GM12878 (cell line): Measurements from ENCODE around the gene UNC13B. TPM values are rescaled to one million over a fixed set of nuclear protein-coding genes. Genes with fewer than 3 reads are reported as not detected.

Experiments
- ATAC-seq: fragments of 200-7000 bp; cut with Tn5 transposase; 3 replicates; pipeline ENCODE4 v1.9.1; 2020; ENCODE audit warnings: mild to moderate bottlenecking, moderate library complexity
- BruUV-seq: library from RNA; stranded (reverse); fragments of 400-500 nt; replicated peaks from 2 replicates; lab custom pipeline; 2021; lab: Mats Ljungman, UMichigan
- CTCF ChIA-PET: fragments of 300-600 bp; sonication (Branson Sonifier 250); formaldehyde crosslinking; extraction: SDS; loops from one replicate; lab custom pipeline; 2021; ENCODE audit warnings: inconsistent platforms; lab: Yijun Ruan, JAX
- POLR2A ChIA-PET: fragments of 350-600 bp; formaldehyde crosslinking; extraction: SDS; loops from one replicate; lab custom pipeline; 2021; ENCODE audit warnings: inconsistent platforms; lab: Charles Lee
- RAD21 ChIA-PET: fragments of 300-600 bp; sonication (Branson Sonifier 250); formaldehyde crosslinking; loops from one replicate; lab custom pipeline; 2023; ENCODE audit warnings: antibody characterized with exemption; ENCODE audit not compliant: unreplicated experiment; lab: Charles Lee
- SMC1A ChIA-PET: fragments of 300-600 bp; sonication (Branson Sonifier 250); formaldehyde crosslinking; loops from one replicate; lab custom pipeline; 2023; ENCODE audit not compliant: unreplicated experiment, uncharacterized antibody; lab: Charles Lee
- DNase-seq: peaks from one replicate; pipeline ENCODE4 v3.0.0-alpha.2; 2011; ENCODE audit warnings: low read depth, low spot score
- FAIRE-seq: peaks from 3 replicates; lab custom pipeline; 2011; peaks lifted over from hg19 to GRCh38; lab: Jason Lieb, UNC
- H2AFZ ChIP-seq: 2 replicates; pipeline ENCODE4 v1.6.0; 2011; ENCODE audit warnings: low read depth, low read length, control low read depth; ENCODE audit not compliant: control insufficient read depth
- H3K27ac ChIP-seq: 2 replicates; pipeline ENCODE4 v1.5.1; 2011; ENCODE audit warnings: control low read depth; ENCODE audit not compliant: control insufficient read depth, insufficient read depth
- H3K27me3 ChIP-seq, 2 experiments: replicated peaks in 1 of 2; 2 replicates each; pipeline versions ENCODE4 v1.6.0 to v1.6.1; 2011; ENCODE audit warnings: low read length in 1 of 2; ENCODE audit not compliant: control insufficient read depth in 2 of 2, insufficient read depth in 2 of 2
- H3K36me3 ChIP-seq, 2 experiments: 2 replicates each; pipeline ENCODE4 v1.5.1; 2011; ENCODE audit warnings: low read length in 1 of 2; ENCODE audit not compliant: control insufficient read depth in 2 of 2, insufficient read depth in 2 of 2
- H3K4me1 ChIP-seq: 2 replicates; pipeline ENCODE4 v1.6.1; 2011; ENCODE audit warnings: mild to moderate bottlenecking, low read length, moderate library complexity, mixed read lengths; ENCODE audit not compliant: control insufficient read depth, insufficient read depth
- H3K4me2 ChIP-seq: 2 replicates; pipeline ENCODE4 v1.6.0; 2011; ENCODE audit warnings: control low read depth; ENCODE audit not compliant: control insufficient read depth, insufficient read depth
- H3K4me3 ChIP-seq: fragments of 200-600 bp; sonication (generic); 2 replicates; pipeline ENCODE4 v1.5.1; 2016
- H3K79me2 ChIP-seq: 2 replicates; pipeline ENCODE4 v1.6.0; 2011; ENCODE audit warnings: low read length; ENCODE audit not compliant: control insufficient read depth, insufficient read depth
- H3K9ac ChIP-seq: 2 replicates; pipeline ENCODE4 v1.8.0; 2011; ENCODE audit warnings: low read length, control low read depth, mixed read lengths; ENCODE audit not compliant: control insufficient read depth, insufficient read depth
- H3K9me3 ChIP-seq: replicated peaks from 3 replicates; pipeline ENCODE4 v1.5.1; 2011; ENCODE audit warnings: mild to moderate bottlenecking, low read length; ENCODE audit not compliant: control insufficient read depth, insufficient read depth
- H4K20me1 ChIP-seq: 2 replicates; pipeline ENCODE4 v1.6.0; 2011; ENCODE audit not compliant: control insufficient read depth, insufficient read depth
- CHD2 ChIP-seq: IDR thresholded peaks from 2 replicates; pipeline ENCODE4 v1.6.1; 2011; ENCODE audit warnings: low read depth, low read length, improper control_type of control experiment, borderline replicate concordance
- FOXM1 ChIP-seq: IDR thresholded peaks from 2 replicates; pipeline ENCODE4 v1.6.1; 2012; ENCODE audit warnings: low read depth, mild to moderate bottlenecking, inconsistent platforms, low read length, moderate library complexity
- MTA2 ChIP-seq: fragments of 450-650 bp; IDR thresholded peaks from 2 replicates; pipeline ENCODE4 v1.6.1; 2016; ENCODE audit warnings: low read depth, mild to moderate bottlenecking, moderate library complexity
- RELA ChIP-seq: fragments of 450-650 bp; IDR thresholded peaks from 2 replicates; pipeline ENCODE4 v1.8.0; 2014; ENCODE audit warnings: borderline replicate concordance; ENCODE audit not compliant: partially characterized antibody
- TCF12 ChIP-seq: IDR thresholded peaks from 2 replicates; pipeline ENCODE4 v1.6.1; 2011; ENCODE audit warnings: low read depth, mild to moderate bottlenecking, low read length
- WGBS: methylation state at CpG from one replicate; pipeline ENCODE4 v1.1.6; 2016; ENCODE audit warnings: low lambda C conversion rate; ENCODE audit not compliant: insufficient replicate concordance, insufficient coverage; ENCODE audit errors: missing lambda C conversion rate; 5-methylcytosine and 5-hydroxymethylcytosine counted together
- in situ Hi-C: fragments of 300-500 bp; cut with MboI; formaldehyde crosslinking; loops from 9 replicates; pipeline ENCODE4 v1.14.3; 2018; ENCODE audit warnings: mixed read lengths
- intact Hi-C: fragments of 100-400 bp; cut with micrococcal nuclease; formaldehyde crosslinking; loops from one replicate; pipeline ENCODE4 v1.14.2; 2022; ENCODE audit not compliant: unreplicated experiment
- polyA plus RNA-seq, 11 experiments: library from polyadenylated mRNA; depleted of rRNA in 4 of 11; unstranded in 6 of 11; stranded (reverse) in 5 of 11; fragments of >200 nt; fragmentation: Nextera tagmentation in 4 of 11; fragmentation: Illumina TruSeq in 1 of 11; extraction: Ambion mirVana in 4 of 11; extraction: Trizol in 1 of 11; gene quantifications; 1 replicate in 1 of 11; 2 replicates in 10 of 11; pipeline versions ENCODE4 v1.2.1 to v1.2.3, GENCODE V29; 2011 to 2016; ENCODE audit warnings: inconsistent platforms in 2 of 11, missing spikeins in 2 of 11, low read depth in 1 of 11
- total RNA-seq, 4 experiments: library from RNA; depleted of rRNA in 3 of 4; stranded (reverse); fragments of >200 nt in 3 of 4; fragmentation: Illumina TruSeq in 1 of 4; extraction: Trizol in 1 of 4; gene quantifications; 2 replicates each; pipeline versions ENCODE4 v1.2.1 to v1.2.3, GENCODE V29; 2013 to 2021
- TF ChIP-seq, protein P1 (sequence below): IDR thresholded peaks from 2 replicates; pipeline ENCODE4 v1.6.1; 2011; ENCODE audit warnings: mild to moderate bottlenecking, low read depth, low read length, moderate library complexity; ENCODE audit not compliant: insufficient replicate concordance
- TF ChIP-seq, protein P2 (sequence below): fragments of 450-650 bp; IDR thresholded peaks from 2 replicates; pipeline ENCODE4 v1.6.1; 2016; ENCODE audit warnings: mild to moderate bottlenecking

The UNC13B gene
- total and polyA plus RNA-seq, 10 of the 15 experiments (the other 5 are each of a cell fraction or from before 2014, with no cell fraction given), result under 0.01 to 0.42 (median 0.06) TPM; not detected in 4

DNA sequence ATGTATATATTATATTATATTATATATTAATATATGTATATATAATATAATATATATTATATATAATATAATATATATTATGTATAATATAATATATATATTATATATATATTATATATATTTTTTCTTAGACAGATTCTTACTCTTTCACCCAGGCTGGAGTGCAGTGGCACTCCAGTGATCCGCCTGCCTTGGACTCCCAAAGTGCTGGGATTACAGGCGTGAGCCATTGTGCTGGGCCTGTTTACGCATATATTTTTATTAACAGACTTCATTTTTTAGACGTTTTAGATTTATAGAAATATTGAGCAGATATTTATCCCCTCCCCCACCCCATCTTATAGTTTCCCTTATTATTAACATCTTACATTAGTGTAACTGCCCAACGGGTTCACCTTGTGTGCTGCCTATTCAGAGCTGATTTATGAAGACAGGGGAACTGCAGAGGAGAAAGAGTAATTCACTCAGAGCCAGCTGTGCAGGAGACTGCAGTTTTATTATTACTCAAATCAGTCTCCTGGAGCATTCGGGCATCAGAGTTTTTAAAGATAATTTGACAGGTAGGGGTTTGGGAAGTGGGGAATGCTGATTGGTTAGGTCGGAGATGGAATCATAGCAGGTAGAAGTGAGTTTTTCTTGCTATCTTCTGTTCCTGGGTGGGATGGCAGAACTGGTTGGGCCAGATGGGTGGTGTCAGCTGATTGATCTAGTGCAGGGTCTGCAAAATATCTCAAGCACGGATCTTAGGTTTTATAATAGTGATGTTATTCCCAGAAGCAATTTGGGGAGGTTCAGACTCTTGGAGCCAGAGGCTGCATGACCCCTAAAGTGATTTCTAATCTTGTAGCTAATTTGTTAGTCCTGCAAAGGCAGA lies 93.4 kb downstream of the UNC13B start:
- POLR2A ChIA-PET, result no interaction called here
- H2AFZ ChIP-seq, result no peak overlapping the region
- FAIRE-seq (no peak), DNase-seq (no peak), ATAC-seq (no peak)
- no peak overlapping the region for H3K4me3 ChIP-seq
- CTCF ChIA-PET, result interaction anchor here (0.9 to 6.7 kb wide), 3 partner anchors 22 to 355 kb away, joined by 3 to 85 read pairs (median 7); partner anchors contain the start of gene ATOSB
- no peaks in the 10 kb centered on the region for H4K20me1 ChIP-seq
- H3K27ac ChIP-seq, result no peak overlapping the region
- SMC1A ChIA-PET, result interaction anchor here (0.8 to 1.1 kb wide), 2 partner anchors 138 to 356 kb away, joined by 3 to 5 read pairs; no protein-coding TSS in a partner anchor
- H3K4me2 ChIP-seq, result no peak overlapping the region
- no peaks in the 10 kb centered on the region for H3K79me2 ChIP-seq
- no peak overlapping the region for H3K9ac ChIP-seq
- no peaks in the 10 kb centered on the region for H3K4me1 ChIP-seq
- intact Hi-C loops, result loop anchor here (5.0 kb wide), 1 partner anchor 358 kb away; a partner anchor contains a TSS
- TF ChIP-seq RELA, result no peak
- TF ChIP-seq TCF12, result no peak
- no peak for TF ChIP-seq MTA2
- TF ChIP-seq, protein P1, sequence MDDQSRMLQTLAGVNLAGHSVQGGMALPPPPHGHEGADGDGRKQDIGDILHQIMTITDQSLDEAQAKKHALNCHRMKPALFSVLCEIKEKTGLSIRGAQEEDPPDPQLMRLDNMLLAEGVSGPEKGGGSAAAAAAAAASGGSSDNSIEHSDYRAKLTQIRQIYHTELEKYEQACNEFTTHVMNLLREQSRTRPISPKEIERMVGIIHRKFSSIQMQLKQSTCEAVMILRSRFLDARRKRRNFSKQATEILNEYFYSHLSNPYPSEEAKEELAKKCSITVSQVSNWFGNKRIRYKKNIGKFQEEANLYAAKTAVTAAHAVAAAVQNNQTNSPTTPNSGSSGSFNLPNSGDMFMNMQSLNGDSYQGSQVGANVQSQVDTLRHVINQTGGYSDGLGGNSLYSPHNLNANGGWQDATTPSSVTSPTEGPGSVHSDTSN, result no peak
- TF ChIP-seq CHD2, result no peak
- TF ChIP-seq, protein P2, sequence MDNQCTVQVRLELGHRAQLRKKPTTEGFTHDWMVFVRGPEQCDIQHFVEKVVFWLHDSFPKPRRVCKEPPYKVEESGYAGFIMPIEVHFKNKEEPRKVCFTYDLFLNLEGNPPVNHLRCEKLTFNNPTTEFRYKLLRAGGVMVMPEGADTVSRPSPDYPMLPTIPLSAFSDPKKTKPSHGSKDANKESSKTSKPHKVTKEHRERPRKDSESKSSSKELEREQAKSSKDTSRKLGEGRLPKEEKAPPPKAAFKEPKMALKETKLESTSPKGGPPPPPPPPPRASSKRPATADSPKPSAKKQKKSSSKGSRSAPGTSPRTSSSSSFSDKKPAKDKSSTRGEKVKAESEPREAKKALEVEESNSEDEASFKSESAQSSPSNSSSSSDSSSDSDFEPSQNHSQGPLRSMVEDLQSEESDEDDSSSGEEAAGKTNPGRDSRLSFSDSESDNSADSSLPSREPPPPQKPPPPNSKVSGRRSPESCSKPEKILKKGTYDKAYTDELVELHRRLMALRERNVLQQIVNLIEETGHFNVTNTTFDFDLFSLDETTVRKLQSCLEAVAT, result no peak
- no peak for TF ChIP-seq FOXM1
- RAD21 ChIA-PET, result interaction anchor here (1.1 kb wide), 1 partner anchor 253 kb away, joined by 5 read pairs; no protein-coding TSS in a partner anchor
- in situ Hi-C loops, result loop anchor here (5.0 kb wide), 1 partner anchor 138 kb away; the partner anchor contains the start of gene ATOSB
- no TSS peak for BruUV-seq
- H3K36me3 ChIP-seq, result no peaks in the 10 kb centered on the region
- no peaks in the 10 kb centered on the region for H3K27me3 ChIP-seq
- no peaks in the 10 kb centered on the region for H3K9me3 ChIP-seq
- 22% methylated on average over 8 of the region's 8 CpGs for WGBS
